IPS-NIHi7 (cell line): ENCODE data around the gene NDUFS3.
A peak's percentile ranks its signal among the peaks of the same experiment; 100 is the strongest.
"Not testable (repeated sequence)": the region's sequence is repeated elsewhere in the genome, so short reads cannot be mapped to it uniquely, and the experiment has no call there.

Source experiments
- DNase-seq: peaks from one replicate; pipeline ENCODE4 v3.0.0; 2012; ENCODE audit warnings: mixed read lengths; ENCODE audit errors: extremely low spot score

The NDUFS3 gene

DNA sequence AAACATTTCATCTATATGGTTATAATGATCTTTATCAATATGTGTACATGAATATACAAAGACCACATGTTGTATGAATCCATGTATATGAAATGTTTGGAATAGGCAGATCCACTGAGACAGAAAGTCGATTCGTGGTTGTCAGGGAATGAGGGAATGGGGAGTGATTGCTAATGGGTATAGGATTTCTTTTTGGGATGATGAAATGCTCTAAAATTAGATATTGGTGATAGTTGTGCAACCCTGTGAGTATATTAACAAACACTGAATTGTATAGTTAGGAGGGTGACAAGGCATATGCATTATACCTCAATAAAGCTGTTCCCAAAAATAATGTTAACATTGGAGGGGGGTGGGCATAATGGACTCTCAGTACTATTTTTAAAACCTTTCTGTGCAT, 18.4 kb upstream of the NDUFS3 start:
- DNase-seq: no peak

DNA sequence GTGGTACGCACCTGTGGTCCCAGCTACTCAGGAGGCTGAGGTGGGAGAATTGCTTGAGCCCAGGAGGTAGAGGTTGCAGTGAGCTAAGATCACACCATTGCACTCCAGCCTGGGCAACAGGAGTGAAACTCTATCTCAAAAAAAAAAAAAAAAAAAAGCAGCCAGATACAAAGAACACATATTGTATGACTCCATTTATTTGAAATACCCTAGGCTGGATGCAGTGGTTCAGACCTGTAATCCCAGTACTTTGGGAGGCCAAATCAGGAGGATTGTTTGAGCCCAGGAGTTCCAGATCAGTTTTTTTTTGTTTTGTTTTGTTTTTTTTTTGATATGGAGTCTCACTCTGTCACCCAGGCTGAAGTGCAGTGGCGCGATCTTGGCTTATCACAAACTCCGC, 16.5 kb upstream of the NDUFS3 start:
- not testable (repeated sequence) for DNase-seq

DNA sequence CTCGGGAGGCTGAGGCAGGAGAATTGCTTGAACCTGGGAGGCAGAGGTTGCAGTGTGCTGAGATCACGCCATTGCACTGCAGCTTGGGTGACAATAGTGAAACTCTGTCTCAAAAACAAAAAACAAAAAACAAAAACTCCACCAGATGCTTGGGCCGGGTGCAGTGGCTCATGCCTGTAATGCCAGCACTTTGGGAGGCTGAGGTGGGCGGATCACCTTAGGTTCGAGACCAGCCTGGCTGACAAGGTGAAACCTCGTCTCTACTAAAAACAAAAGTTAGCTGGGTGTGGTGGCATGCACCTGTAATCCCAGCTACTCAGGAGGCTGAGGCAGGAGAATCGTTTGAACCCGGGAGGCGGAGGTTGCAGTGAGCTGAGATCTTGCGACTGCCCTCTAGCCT, 14.5 kb upstream of the NDUFS3 start:
- DNase-seq: not testable (repeated sequence)

DNA sequence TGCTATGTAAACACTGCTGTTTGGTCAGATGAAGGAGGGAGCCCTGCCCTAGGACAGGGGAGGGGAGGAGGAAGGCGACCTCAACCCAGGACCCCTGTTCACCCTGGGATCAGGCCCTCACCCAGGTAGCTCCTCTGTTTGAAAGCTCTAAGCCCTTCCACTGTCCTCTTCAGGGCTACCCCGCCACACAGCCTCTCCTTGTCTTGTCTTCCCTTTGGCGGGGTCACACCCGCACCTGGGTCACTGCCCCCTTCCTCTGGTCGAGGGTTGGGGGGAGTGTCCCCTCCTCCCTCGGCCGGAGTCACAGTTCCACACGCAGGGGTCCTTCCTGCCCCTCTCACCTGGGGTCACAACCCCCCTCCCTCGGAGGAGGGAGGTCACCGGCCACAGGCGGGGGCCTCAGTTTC, 13.9 kb upstream of the NDUFS3 start:
- DNase-seq: no peak

DNA sequence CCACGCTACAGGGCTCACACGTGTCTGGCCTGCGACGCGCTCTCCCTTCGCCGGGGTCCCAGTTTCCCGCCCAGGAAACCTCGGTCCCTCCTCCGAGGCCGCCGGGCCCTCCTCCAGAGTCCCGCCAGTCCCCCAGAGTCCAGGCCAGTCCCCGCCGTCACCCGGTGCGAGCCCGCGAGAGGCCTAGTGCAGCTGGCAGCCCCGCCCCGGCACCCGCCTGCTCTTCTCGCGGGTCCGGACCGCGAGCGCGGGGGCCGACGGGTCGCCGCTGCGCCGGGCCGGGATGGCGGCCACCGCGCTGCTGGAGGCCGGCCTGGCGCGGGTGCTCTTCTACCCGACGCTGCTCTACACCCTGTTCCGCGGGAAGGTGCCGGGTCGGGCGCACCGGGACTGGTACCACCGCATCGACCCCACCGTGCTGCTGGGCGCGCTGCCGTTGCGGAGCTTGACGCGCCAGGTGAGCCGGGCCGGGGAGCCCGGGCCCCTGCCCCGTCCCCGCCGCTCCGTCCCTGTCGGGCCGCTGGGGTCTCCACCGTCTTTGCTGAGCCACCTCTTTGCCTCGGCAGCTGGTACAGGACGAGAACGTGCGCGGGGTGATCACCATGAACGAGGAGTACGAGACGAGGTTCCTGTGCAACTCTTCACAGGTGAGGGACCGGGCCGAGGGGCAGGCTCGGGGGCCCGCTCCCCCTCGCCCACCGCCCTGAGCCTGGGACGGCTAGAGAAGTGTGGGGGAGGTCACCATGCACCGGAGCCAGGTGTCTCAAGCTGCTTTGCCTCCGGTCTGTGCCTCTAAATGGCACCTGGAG, 13.3 kb upstream of the NDUFS3 start, which contains the start of gene PTPMT1:
TSS of gene PTPMT1 (plus strand) at position 260 of the 809 bp plus-strand sequence. CDS start at position 284, 24 bp downstream.
- peak; percentile 81 for DNase-seq

DNA sequence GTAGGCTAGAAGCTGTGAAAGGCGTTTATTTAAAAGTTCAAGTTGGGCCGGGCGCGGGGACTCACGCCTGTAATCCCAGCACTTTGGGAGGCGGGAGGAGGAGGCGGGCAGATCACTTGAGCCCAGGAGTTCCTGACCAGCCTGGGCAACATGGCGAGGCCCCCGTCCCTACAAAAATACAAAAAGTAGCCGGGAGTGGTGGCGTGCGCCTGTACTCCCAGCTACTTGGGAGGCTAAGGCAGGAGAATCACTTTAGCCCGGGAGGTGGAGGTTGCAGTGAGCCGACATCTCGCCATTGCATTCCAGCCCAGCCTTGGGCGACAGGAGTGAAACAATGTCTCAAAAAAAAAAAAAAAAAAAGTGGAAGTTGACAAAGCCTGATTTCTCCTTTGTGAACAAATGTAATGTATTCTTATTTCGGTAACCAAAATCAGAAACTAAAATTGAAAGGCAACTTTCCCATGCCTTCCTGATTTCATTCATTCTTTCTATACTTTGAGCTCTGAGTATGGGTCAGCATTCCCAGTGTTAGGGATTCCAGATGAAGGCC, 12.7 kb upstream of the NDUFS3 start:
- no peak for DNase-seq

DNA sequence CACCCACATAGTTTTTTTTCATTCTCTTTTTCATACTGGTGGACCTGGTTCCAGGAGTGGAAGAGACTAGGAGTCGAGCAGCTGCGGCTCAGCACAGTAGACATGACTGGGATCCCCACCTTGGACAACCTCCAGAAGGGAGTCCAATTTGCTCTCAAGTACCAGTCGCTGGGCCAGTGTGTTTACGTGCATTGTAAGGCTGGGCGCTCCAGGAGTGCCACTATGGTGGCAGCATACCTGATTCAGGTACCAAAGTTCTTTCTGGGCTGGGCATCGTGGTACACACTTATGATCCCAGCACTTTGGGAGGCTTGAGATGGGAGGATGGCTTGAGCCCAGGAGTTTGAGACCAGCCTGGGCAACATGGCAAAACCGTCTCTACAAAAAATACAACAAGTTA, 9.2 kb upstream of the NDUFS3 start:
- no peak for DNase-seq

DNA sequence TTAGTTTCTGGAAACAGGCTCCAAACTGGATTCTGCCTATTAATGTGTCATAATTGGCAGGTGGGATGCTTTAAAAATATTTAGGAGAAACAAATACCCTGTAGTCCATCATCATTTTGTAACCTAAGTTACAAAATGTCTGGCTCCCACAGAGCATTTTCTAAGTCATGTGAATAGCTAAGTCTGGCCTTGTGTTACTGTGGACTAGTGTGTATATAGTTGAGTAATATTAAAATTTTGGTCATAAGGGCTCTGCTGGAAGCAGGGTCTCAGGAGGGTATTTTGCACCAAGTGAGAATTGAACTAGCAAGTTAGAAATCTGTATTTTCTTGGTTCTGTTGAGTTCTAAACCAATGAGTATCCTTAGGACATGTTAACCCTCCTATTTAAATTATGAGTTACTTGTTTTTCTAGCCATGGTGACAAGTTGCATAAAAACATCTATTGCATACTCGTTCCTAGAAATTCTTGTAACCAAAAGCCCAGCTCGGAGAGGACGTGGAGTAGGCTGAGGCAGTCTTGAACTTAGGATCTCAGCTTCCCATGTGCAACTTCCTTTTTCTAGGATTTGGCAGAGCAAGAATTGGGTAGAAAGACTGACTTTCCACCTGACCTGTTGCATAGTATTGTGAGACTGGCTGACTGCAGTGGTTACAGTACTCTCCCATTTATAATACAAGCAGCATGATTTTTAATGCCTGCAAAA, 8.1 kb upstream of the NDUFS3 start:
- DNase-seq: no peak

DNA sequence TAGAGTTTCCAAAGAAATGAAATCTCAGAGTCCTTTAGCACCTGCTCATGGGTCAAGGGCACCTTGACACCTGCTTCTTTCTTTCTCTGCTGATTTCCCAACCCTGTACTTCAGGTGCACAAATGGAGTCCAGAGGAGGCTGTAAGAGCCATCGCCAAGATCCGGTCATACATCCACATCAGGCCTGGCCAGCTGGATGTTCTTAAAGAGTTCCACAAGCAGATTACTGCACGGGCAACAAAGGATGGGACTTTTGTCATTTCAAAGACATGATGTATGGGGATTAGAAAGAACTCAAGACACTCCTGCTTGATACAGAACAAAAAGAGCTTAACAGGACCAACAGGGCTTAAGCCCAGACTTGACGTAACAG, 7.5 kb upstream of the NDUFS3 start:
- DNase-seq: no peak

DNA sequence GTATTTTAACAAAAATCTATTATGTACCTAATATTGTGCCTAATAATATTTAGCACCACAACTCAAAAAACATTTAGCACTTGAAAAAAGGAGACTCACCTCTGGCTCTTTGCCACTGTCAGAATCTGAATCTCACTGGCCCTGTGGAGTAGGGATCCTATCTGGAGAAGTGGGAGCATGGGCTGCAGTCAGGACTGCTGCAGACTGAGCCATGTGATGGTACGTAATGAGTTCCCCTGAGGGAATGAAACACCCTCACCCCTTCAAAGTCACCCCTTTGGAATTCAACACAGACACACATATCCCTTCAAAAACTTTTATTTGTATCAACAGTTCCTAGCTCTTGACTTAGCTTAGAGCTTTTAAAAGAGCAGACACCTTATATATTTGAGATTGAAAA, 7.0 kb upstream of the NDUFS3 start:
- no peak for DNase-seq

DNA sequence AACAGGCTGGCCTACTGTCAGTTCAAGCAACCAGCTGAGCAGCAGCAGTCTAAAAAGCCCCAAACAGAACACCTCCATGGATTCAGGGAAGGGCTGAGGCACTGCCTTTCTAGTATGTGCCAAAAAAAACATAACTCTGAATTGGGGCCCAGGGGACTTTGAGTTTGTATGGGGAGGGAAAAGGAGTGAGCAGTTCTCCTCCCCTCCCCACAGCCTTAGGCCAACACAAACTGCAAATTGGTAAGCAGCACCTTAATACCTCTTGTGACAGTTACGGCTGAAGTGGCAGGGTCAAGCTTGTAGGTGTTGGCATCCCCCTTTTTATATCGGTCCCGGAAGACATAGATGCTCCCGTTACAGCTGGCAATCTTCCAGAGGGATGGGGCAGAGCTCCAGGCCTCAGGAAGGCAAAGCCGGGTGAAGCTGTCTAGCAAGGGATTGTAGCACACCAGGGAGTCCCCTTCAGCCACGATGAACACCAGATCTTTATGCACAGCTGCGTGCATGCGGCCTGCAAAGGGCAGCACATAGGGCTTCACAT, 6.1 kb upstream of the NDUFS3 start:
- no peak for DNase-seq

DNA sequence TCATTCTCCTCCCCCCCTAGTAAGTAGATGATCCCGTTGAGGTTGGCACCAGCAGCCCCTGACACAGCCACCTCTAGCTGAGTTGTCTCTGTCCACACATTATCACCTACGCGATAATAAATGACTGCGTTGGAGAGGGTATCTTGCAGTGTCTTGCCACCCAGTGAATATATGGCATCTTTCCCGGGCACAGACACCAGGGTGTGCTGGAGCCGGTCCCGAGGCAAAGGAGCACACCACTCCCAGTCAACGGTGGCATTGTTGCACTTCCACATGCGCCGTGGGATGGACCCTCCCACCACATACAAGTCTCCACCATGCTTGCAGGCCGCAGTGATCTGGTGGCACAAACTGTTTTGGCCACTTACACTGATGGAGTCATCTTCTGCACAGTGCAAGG, 5.6 kb upstream of the NDUFS3 start:
- no peak for DNase-seq

DNA sequence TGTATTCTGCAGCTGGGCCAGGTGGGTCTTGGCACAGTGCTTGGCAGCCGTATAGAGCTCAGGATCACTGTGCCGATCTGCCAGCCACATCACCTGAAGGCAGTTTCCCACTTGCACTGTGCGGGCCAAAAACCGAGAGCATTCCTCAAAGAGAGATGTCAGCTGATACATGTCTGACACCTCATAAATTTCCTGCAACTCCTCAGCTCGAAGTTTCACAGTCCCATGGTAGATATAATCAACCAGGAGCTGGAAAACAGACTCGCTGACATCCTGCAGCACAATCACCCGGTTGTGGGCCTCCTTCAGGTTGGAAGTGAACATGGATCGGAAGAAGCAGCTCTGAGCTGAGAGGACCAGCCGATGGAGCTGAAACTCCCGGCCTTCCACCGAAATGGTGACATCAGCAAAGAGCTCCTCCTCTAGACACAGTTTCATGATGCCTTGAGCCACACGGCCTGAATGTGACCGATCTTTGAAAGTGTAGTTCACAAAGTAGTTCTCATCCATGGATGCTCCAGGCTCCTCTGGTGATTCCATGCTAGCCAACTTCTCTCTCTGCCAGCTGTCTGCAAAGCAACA, 1.3 kb upstream of the NDUFS3 start:
- no peak for DNase-seq

DNA sequence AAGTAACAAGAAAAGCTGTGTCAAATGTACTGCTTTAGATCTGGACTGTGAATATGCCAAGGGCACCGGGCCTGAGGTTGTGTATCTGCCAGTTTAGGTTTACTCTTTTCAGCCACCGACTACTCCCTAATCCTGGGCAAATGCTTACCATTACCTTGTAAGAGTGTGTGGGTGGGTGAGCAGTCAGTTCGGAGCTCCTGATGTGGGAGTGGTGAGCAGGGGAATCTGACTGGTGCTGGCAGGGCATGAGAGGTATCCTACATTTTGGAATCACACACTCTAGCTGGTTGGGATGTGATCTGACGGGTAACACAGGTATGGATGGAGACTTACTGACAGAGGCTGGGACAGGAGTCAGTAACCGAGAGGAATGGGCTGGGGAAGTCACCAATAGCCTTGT, 5.0 kb downstream of the NDUFS3 start:
- DNase-seq: no peak

DNA sequence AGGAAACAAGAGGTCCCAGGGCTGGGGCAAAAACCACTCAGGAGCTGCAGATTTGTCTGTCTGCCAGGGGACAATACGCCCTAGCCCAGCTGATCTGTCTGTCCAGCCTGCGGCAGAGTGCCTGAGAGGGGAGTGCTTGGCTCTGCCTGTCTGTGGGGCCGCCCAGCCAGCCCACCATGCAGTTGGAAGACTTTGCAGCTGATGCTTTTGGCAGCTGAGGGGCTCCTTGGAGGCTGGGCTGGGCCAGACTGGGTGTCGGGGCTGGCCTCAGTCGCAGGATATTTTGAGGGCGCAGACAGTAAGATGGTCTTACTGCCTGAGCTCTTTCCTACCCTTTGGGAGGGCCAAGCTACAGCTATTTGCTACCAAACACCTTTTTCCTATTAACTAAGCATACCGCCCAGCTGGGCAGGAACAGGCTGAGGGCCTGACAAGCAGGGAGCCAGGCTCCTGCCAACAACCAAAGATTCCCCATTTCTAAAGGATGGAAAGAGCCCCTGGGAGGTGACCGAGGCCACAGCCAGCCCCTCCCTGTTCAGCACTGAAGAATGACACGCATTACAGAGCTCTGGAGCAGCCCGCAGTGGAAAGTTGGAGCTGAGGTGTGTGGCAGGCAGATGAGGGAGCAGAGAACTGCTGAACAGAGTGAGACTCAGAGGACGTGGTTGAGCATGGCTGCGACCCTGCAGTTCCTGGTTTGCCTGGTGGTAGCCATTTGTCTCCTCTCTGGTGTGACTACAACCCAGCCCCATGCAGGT, 7.4 kb downstream of the NDUFS3 start, which contains the start of gene FAM180B:
TSS of gene FAM180B (plus strand) at position 581 of the 758 bp plus-strand sequence. CDS start at position 672, 91 bp downstream.
- no peak for DNase-seq

DNA sequence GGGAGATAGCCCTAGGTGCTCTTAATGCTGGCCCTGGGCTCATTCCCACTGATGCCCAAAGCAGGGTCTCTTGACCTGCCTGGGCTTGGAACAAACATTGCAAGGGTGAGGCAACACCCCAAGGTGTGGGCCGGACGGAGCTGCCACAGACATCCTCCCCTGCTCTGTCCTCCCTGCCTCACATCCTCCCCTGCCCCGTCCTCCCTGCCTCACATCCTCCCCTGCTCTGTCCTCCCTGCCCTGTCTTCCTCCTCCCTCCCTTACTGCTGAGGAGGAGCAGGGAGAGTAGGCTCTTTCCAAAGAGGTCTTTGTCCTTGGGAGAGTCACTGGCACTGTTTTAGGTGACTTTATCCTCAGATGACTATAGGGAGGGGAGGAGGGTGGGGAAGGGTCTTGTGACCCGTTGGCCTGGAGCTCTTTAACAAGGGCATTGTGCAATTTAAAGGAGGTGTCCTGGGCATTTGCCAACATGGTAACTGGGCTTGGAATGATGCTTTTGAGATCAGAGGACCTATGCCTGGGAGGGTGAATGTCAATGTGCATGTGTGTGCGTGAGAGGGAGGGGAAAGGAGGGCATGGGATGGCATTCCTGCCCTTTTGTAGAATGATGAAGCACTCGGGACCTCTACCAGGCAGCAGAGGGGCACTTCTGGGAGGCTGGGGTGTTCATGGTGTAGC, 8.3 kb downstream of the NDUFS3 start:
- no peak for DNase-seq

DNA sequence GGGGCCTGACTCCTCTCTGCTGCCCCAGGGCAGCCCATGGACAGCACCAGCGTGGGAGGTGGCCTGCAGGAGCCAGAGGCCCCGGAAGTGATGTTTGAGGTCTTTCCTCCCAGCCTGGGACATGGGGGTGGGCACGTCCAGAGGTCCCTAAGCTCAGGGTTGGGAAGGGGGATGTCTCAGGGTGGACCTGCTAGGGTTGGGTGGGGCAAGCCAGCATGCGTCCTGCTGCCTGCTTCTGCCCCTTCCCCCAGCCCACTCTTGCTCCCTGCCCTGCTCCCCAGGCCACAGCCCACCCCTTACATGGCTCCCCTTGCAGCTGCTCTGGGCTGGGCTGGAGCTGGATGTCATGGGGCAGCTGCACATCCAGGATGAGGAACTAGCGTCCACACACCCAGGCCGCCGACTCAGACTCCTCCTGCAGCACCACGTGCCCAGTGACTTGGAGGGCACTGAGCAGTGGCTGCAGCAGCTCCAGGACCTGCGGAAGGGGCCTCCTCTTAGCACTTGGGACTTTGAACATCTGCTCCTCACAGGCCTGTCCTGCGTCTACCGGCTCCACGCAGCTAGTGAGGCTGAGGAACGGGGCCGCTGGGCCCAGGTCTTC, 9.0 kb downstream of the NDUFS3 start:
- DNase-seq: no peak

DNA sequence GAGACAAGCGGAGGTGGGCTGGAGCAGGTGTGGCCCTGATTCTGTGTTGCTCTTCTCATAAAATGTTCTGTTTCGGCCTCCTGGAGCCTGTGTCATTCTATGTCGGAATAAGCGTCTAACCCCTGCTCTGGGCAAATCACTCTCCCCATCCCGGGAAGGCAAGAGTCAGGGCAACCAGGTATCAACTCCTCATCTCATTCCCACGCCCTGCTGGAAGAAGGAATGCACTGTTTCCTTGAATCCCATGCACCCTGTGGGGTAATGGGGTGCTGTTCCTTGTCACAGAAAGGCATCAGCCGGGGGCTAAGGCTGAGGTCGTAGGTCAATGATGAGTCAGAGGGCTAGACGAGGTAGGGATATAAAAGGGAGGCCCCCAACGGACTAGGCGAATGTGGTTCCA, 10.2 kb downstream of the NDUFS3 start:
- no peak for DNase-seq

DNA sequence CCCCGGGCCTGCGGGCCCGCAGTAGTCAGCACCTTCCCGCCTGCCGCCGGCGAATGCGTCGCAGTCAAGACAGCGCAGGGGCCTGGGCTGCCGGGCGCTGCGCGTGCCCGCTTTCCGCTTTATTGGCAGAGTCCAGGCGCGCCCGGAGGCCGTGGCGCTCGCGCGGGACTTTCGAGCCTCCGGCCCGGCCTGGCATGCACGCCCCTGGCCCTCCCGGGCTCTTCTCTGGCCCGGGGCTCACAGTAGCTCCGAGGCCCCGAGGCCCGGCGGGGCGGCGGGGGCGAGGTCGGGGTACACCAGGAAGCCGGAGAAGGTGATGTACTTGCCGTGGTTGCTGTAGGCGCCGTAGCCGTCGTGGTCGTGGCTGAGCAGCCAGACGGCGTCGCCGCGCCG, 10.7 kb downstream of the NDUFS3 start:
- DNase-seq: no peak
